GM23338 (cell line): Measurements from ENCODE around the gene CNTN5. TPM values are rescaled to one million over a fixed set of nuclear protein-coding genes. Genes with fewer than 3 reads are reported as not detected.

Source experiments
- CTCF ChIP-seq, 2 experiments: fragments of 200-600 bp in 1 of 2; sonication (generic) in 1 of 2; conservative IDR thresholded peaks; 2 replicates each; pipeline versions ENCODE4 v1.5.1 to v1.6.1; 2016 to 2017; ENCODE audit warnings: antibody characterized with exemption in 2 of 2, low read depth in 2 of 2, mild to moderate bottlenecking in 2 of 2, moderate library complexity in 1 of 2
- POLR2AphosphoS5 ChIP-seq: IDR thresholded peaks from 2 replicates; pipeline ENCODE4 v1.6.1; 2016; ENCODE audit warnings: antibody characterized with exemption, low read depth
- REST ChIP-seq: IDR thresholded peaks from one replicate; pipeline ENCODE4 v1.6.1; 2018; ENCODE audit warnings: antibody characterized with exemption; ENCODE audit not compliant: unreplicated experiment
- ZNF114 ChIP-seq: fragments of 250-450 bp; sonication (Bioruptor Pico); IDR thresholded peaks from 2 replicates; pipeline ENCODE4 v1.5.0; 2020; ENCODE audit warnings: mild to moderate bottlenecking, moderate library complexity
- ZNF462 ChIP-seq: fragments of 250-450 bp; sonication (Bioruptor Pico); IDR thresholded peaks from 2 replicates; pipeline ENCODE4 v1.5.0; 2020; ENCODE audit warnings: mild to moderate bottlenecking, moderate library complexity
- polyA plus RNA-seq: library from polyadenylated mRNA; unstranded; fragments of >200 nt; fragmentation: Nextera tagmentation; extraction: Ambion mirVana; gene quantifications from 2 replicates; pipeline ENCODE4 v1.2.1, GENCODE V29; 2016
- total RNA-seq: library from RNA; depleted of rRNA; stranded (reverse); fragments of >200 nt; shearing (Covaris generic); gene quantifications from 2 replicates; pipeline ENCODE4 v1.2.3, GENCODE V29; 2014

CNTN5 gene
- total and polyA plus RNA-seq, 2 experiments from 2014 or later, result not detected

- TF ChIP-seq ZNF462 (CRISPR knock-in tag), result no peak
- no peak for TF ChIP-seq ZNF114 (CRISPR knock-in tag)
- TF ChIP-seq CTCF (conservative IDR thresholded peaks at IDR 0.05; ENCODE audit: low read depth in 2 of 2), result no peak
- TF ChIP-seq REST, result no peak
- TF ChIP-seq POLR2AphosphoS5, result no peak
These were observed 1142.7 kb downstream of the CNTN5 start (continued) for GRCh38 chr11:100163471-100163870.
